GM13976 (cell line): Measurements from ENCODE around the gene HCFC2.
"Not testable (repeated sequence)": the region's sequence is repeated elsewhere in the genome, so short reads cannot be mapped to it uniquely, and the experiment has no call there.

Experiments
- DNase-seq: peaks from one replicate; pipeline ENCODE4 v3.0.0; 2012; ENCODE audit warnings: low spot score
- CTCF ChIP-seq: IDR thresholded peaks from 2 replicates; pipeline ENCODE4 v1.5.1; 2012; ENCODE audit warnings: borderline replicate concordance, mild to moderate bottlenecking; ENCODE audit not compliant: insufficient read depth; ENCODE audit errors: extremely low read depth, missing control alignments, control extremely low read depth
- in situ Hi-C: fragments of 300-500 bp; cut with MboI; formaldehyde crosslinking; loops from one replicate; pipeline ENCODE4 v1.12.0; 2022; ENCODE audit warnings: low sequenced_read_pairs, mixed read lengths, inconsistent platforms; ENCODE audit not compliant: unreplicated experiment

HCFC2 gene

GRCh38 chr12:104095289-104095688 is 31.0 kb downstream of the HCFC2 start:
- DNase-seq = no peak
- TF ChIP-seq CTCF = no peak
- in situ Hi-C loops = no loop called here

GRCh38 chr12:104097954-104098353 is 33.6 kb downstream of the HCFC2 start:
- no peak for DNase-seq
- TF ChIP-seq CTCF = no peak
- in situ Hi-C loops = no loop called here

- DNase-seq = no peak
- in situ Hi-C loops = loop anchor here (10.0 kb wide), 1 partner anchor 221 kb away; no protein-coding TSS in a partner anchor
Observed at GRCh38 chr12:104105461-104105860, 41.1 kb downstream of the HCFC2 start.

GRCh38 chr12:104106965-104107364 is 42.6 kb downstream of the HCFC2 start:
- DNase-seq = no peak
- TF ChIP-seq CTCF = no peak
- in situ Hi-C loops = loop anchor here (10.0 kb wide), 1 partner anchor 222 kb away; no protein-coding TSS in a partner anchor

More at GRCh38 chr12:104105461-104105860, 41.1 kb downstream of the HCFC2 start:
- no peak for TF ChIP-seq CTCF

GRCh38 chr12:104108755-104109445 is 44.6 kb downstream of the HCFC2 start:
- in situ Hi-C loops = loop anchor here (10.0 kb wide), 1 partner anchor 224 kb away; no protein-coding TSS in a partner anchor
- TF ChIP-seq CTCF = peak; percentile 93

GRCh38 chr12:104109446-104110271 is 45.3 kb downstream of the HCFC2 start:
- in situ Hi-C loops = loop anchor here (10.0 kb wide), 1 partner anchor 225 kb away; no protein-coding TSS in a partner anchor
- TF ChIP-seq CTCF = no peak
- DNase-seq = no peak

More at GRCh38 chr12:104108755-104109445, 44.6 kb downstream of the HCFC2 start:
- DNase-seq = peak; percentile 67

- in situ Hi-C loops, DNase-seq: not testable (repeated sequence)
Observed at GRCh38 chr12:104114834-104115586, 50.7 kb downstream of the HCFC2 start.
